NCI-H524 treated with DMSO at 0.1 percent for 48 hours (cell line): ENCODE data around the gene CYP4F11.
"Not testable (repeated sequence)": the region's sequence is repeated elsewhere in the genome, so short reads cannot be mapped to it uniquely, and the experiment has no call there.

Experiments used
- DNase-seq: peaks from one replicate; lab custom pipeline; 2025; lab: John Stamatoyannopoulos, UW

CYP4F11 gene, protein sequence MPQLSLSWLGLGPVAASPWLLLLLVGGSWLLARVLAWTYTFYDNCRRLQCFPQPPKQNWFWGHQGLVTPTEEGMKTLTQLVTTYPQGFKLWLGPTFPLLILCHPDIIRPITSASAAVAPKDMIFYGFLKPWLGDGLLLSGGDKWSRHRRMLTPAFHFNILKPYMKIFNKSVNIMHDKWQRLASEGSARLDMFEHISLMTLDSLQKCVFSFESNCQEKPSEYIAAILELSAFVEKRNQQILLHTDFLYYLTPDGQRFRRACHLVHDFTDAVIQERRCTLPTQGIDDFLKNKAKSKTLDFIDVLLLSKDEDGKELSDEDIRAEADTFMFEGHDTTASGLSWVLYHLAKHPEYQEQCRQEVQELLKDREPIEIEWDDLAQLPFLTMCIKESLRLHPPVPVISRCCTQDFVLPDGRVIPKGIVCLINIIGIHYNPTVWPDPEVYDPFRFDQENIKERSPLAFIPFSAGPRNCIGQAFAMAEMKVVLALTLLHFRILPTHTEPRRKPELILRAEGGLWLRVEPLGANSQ

DNA sequence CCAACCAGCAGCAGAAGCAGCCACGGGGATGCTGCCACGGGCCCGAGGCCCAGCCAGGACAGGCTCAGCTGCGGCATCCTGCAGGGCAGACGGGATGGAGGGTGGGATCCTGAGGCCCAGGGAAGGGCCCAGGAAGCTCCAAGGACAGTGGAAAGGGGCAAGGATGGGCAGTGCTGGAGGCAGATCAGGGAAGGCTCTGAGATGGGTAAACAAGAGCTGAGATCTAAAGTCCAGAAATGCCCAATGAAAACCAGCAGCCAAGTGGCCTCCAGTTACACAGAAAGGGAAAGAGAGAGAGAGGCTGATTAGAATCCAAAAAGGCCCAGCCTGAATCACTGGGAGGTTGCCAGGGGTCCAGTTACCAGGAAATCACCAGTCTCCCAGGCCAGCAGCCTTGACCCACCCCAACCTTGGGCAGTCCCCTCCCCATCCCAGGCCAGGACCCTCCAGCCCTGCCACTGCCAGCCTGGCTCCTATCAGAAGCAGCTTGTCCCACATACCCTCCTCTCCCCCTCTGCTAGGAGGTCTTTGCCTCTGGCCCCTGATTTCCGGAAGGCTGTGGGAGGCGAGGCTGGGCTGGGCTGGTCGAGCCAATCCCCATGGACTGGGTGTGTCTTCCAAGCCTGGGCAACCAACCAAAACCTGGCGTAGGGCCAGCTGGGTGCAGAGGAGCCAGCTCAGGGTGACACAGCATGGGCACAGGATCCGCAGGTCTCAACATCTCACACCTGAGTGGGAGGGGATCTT is at the start of gene CYP4F11:
CYP4F11 (minus strand) TSS at position 198 of the 747 bp plus-strand sequence; CDS start at position 77, 121 bp downstream.
- no peak for DNase-seq

GRCh38 chr19:15979293-15979692 is 45.0 kb upstream of the CYP4F11 start:
- no peak for DNase-seq

GRCh38 chr19:15977690-15978089 is 43.4 kb upstream of the CYP4F11 start:
- DNase-seq = no peak

- no peak for DNase-seq
These were observed 42.7 kb upstream of the CYP4F11 start for GRCh38 chr19:15976836-15977689.

DNA sequence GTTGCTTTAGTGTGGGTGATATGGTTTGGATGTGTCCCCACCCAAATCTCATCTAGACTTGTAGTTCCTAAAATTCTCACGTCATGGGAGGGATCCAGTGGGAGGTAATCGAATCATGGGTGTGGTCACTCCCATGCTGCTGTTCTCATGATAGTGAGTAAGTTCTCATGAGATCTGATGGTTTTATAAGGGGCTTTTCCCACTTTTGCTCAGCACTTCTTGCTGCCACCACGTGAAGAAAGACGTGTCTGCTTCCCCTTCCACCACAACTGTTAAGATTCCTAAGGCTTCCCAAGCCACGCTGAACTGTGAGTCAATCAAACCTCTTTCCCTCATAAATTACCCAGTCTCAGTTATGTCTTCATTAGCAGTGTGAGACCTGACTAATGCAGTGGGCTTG is 40.5 kb upstream of the CYP4F11 start:
- DNase-seq = no peak

DNA sequence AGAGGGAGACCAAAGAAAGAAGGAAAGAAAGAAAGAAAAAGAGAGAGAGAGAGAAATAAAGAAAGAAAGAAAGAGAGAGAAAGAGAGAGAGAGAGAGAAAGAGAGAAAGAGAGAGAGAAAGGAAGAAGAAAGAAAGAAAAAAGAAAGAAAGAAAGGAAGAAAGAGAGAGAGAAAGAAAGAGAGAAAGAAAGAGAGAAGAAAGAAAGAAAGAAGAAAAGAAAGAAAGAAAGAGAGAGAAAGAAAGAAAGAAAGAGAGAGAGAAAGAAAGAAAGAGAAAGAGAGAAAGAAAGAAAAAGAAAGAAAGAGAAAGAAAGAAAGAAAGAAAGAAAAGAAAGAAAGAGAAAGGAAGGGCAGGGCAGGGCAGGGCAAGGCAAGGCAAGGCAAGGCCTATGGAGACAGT is 37.7 kb upstream of the CYP4F11 start:
- not testable (repeated sequence) for DNase-seq

- no peak for DNase-seq
These were observed 37.0 kb upstream of the CYP4F11 start for GRCh38 chr19:15971224-15971780.

- no peak for DNase-seq
These were observed 29.9 kb upstream of the CYP4F11 start for GRCh38 chr19:15964231-15964630.

- no peak for DNase-seq
These were observed 28.0 kb upstream of the CYP4F11 start for GRCh38 chr19:15962319-15962718.

DNA sequence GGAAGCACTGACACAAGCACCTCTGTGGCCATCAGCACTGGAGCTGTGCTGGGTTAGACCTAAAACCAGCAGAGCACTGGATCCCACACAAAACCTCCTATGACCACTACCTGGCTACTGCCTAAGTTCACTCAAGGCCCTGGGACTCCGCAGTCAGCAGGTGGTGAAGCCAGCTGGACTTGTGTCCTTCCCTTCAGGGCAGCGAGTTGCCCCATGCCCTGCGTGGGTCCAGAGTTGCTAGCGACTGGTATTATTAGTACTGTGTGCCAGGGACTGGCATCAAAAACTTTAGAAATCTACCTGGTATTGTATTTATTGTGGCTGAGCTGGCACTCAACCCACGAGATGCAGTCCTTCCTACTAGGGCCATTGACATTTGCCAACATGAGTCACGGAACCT is 20.5 kb upstream of the CYP4F11 start:
- no peak for DNase-seq

- DNase-seq = no peak
These were observed 14.1 kb upstream of the CYP4F11 start, which contains the start of gene OR10H4 for GRCh38 chr19:15948223-15949058. TSS of gene OR10H4 (plus strand) at chr19:15949008. CDS start at chr19:15949008, 0 bp downstream.

- no peak for DNase-seq
These were observed 11.0 kb upstream of the CYP4F11 start for GRCh38 chr19:15945301-15945700.

GRCh38 chr19:15944401-15944800 is 10.1 kb upstream of the CYP4F11 start:
- no peak for DNase-seq

DNA sequence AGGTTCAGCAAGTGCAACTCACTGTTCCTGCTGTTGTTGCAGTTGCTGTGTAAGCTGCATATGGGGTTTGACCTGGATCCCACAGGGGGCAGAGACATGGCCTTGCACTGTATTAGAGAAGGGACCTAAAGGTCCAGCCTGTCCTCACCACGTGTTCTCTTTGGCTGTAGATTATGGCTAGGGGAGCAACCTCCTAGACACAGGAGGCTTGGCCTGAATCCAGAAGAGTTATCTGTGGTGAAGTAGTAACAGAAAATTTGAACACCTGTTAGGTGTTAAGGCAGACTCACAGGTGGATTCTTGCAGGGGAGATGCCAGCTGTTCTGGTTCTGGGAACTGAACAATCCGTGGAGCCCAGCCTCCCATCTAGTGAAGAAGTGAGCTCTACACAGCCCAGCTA is 3.4 kb upstream of the CYP4F11 start:
- DNase-seq = no peak

GRCh38 chr19:15936950-15937349 is 2.6 kb upstream of the CYP4F11 start:
- no peak for DNase-seq

- no peak for DNase-seq
These were observed 1.8 kb upstream of the CYP4F11 start for GRCh38 chr19:15936173-15936572.

- no peak for DNase-seq
These were observed 906 bp upstream of the CYP4F11 start for GRCh38 chr19:15935167-15935702.

GRCh38 chr19:15933761-15934331 is 483 bp downstream of the CYP4F11 start:
- not testable (repeated sequence) for DNase-seq

GRCh38 chr19:15928321-15928720 is 6.0 kb downstream of the CYP4F11 start:
- no peak for DNase-seq

DNA sequence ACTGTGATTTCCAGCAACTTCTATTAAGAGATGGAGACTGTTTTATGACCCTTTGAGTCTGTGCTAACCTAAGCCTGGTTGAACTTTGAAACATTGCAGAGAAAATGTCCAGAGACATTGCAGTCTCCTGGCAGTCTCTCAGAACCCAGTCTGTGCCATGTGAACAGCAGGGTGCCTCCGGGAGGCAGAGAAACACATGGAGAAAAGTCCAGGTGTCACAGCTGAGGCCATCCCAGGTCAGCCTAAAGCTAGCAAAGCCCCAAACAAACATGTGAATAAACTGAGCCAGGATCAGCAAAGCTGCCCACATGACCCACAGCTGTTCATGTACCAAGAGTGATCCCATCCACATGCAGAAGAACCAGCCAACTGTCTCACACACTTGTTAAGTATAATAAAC is 7.8 kb downstream of the CYP4F11 start:
- no peak for DNase-seq
